Measurements from ENCODE around the gene AAGAB.
"Not testable (repeated sequence)": the region's sequence is repeated elsewhere in the genome, so short reads cannot be mapped to it uniquely, and the experiment has no call there.

Gene AAGAB

GRCh38 chr15:67251318-67251717 lies 3.1 kb downstream of the AAGAB start:
- Histone ChIP-seq H3K4me1 (ENCODE audit: insufficient read depth, low read length) (peaks cover 22% of the 10 kb centered on the region), H3K27ac (ENCODE audit: low read depth, low read length) (no peak overlapping the region), H3K36me3 (ENCODE audit: insufficient read depth, low read length) (no peaks in the 10 kb centered on the region), H3K4me3 (ENCODE audit: low read depth in 1 of 2, low read length in 2 of 2) (no peak overlapping the region), H3K9me3 (ENCODE audit: low read length) (no peaks in the 10 kb centered on the region), H3K9ac (ENCODE audit: low read length) (no peak overlapping the region), H3K27me3 (ENCODE audit: control insufficient read depth in 1 of 2, insufficient read depth in 2 of 2, low read length in 2 of 2) (no peaks in the 10 kb centered on the region)

DNA sequence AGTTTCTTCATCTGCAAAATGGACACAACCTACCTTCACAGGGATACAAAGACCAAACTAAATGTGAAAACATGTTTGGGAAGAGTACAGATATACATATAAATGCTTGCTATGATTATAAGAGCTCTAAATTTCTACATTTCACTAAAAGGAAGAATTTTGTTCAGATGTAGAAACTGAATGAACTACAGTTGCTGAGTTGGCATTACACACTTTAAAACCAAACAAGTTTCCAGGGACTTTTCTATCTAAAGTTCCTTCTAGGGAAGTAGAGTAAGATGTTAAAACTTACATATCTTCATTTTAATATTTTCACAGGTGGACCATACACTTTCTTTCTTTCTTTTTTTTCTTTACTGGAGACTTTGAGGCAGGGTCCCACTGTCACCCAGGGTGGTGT lies 4.6 kb downstream of the AAGAB start:
- Histone ChIP-seq H3K36me3 (ENCODE audit: insufficient read depth, low read length) (no peaks in the 10 kb centered on the region), H3K4me3 (ENCODE audit: low read depth in 1 of 2, low read length in 2 of 2) (no peak overlapping the region), H3K27ac (ENCODE audit: low read depth, low read length) (no peak overlapping the region), H3K27me3 (ENCODE audit: control insufficient read depth in 1 of 2, insufficient read depth in 2 of 2, low read length in 2 of 2) (no peaks in the 10 kb centered on the region), H3K9me3 (ENCODE audit: low read length) (no peaks in the 10 kb centered on the region), H3K9ac (ENCODE audit: low read length) (no peak overlapping the region), H3K4me1 (ENCODE audit: insufficient read depth, low read length) (peaks cover 17% of the 10 kb centered on the region)

- H3K27ac ChIP-seq (ENCODE audit: low read depth, low read length) = no peak overlapping the region
- H3K4me1 ChIP-seq (ENCODE audit: insufficient read depth, low read length) = peaks cover 8% of the 10 kb centered on the region
- no peaks in the 10 kb centered on the region for H3K27me3 ChIP-seq (ENCODE audit: control insufficient read depth in 1 of 2, insufficient read depth in 2 of 2, low read length in 2 of 2)
- H3K9ac ChIP-seq (ENCODE audit: low read length) = no peak overlapping the region
- H3K9me3 ChIP-seq (ENCODE audit: low read length) = no peaks in the 10 kb centered on the region
- no peaks in the 10 kb centered on the region for H3K36me3 ChIP-seq (ENCODE audit: insufficient read depth, low read length)
- H3K4me3 ChIP-seq (ENCODE audit: low read depth in 1 of 2, low read length in 2 of 2) = no peak overlapping the region
Observed at GRCh38 chr15:67248011-67248505, 6.4 kb downstream of the AAGAB start.

DNA sequence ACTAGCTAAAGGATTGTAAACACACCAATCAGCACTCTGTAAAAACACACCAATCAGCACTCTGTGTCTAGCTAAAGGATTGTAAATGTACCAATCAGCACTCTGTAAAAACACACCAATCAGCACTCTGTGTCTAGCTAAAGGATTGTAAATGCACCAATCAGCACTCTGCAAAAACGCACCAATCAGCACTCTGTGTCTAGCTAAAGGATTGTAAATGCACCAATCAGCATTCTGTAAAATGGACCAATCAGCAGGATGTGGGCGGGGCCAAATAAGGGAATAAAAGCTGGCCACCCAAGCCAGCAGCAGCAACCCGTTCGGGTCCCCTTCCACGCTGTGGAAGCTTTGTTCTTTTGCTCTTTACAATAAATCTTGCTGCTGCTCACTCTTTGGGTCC lies 7.9 kb downstream of the AAGAB start:
- not testable (repeated sequence) for H3K27ac ChIP-seq (ENCODE audit: low read depth, low read length); H3K36me3 ChIP-seq (ENCODE audit: insufficient read depth, low read length); H3K27me3 ChIP-seq (ENCODE audit: control insufficient read depth in 1 of 2, insufficient read depth in 2 of 2, low read length in 2 of 2); H3K4me3 ChIP-seq (ENCODE audit: low read depth in 1 of 2, low read length in 2 of 2); H3K9me3 ChIP-seq (ENCODE audit: low read length); H3K9ac ChIP-seq (ENCODE audit: low read length); H3K4me1 ChIP-seq (ENCODE audit: insufficient read depth, low read length)

- Histone ChIP-seq H3K27ac (ENCODE audit: low read depth, low read length) (no peak overlapping the region), H3K27me3 (ENCODE audit: control insufficient read depth in 1 of 2, insufficient read depth in 2 of 2, low read length in 2 of 2) (no peaks in the 10 kb centered on the region), H3K9ac (ENCODE audit: low read length) (no peak overlapping the region), H3K9me3 (ENCODE audit: low read length) (no peaks in the 10 kb centered on the region), H3K4me1 (ENCODE audit: insufficient read depth, low read length) (peaks cover 7% of the 10 kb centered on the region), H3K4me3 (ENCODE audit: low read depth in 1 of 2, low read length in 2 of 2) (no peak overlapping the region), H3K36me3 (ENCODE audit: insufficient read depth, low read length) (no peaks in the 10 kb centered on the region)
Observed at GRCh38 chr15:67244971-67245478, 9.4 kb downstream of the AAGAB start.

GRCh38 chr15:67242708-67243111 lies 11.8 kb downstream of the AAGAB start:
- Histone ChIP-seq H3K27ac (ENCODE audit: low read depth, low read length) (no peak overlapping the region), H3K9me3 (ENCODE audit: low read length) (no peaks in the 10 kb centered on the region), H3K4me3 (ENCODE audit: low read depth in 1 of 2, low read length in 2 of 2) (no peak overlapping the region), H3K36me3 (ENCODE audit: insufficient read depth, low read length) (no peaks in the 10 kb centered on the region), H3K4me1 (ENCODE audit: insufficient read depth, low read length) (peaks cover 7% of the 10 kb centered on the region), H3K27me3 (ENCODE audit: control insufficient read depth in 1 of 2, insufficient read depth in 2 of 2, low read length in 2 of 2) (no peaks in the 10 kb centered on the region), H3K9ac (ENCODE audit: low read length) (no peak overlapping the region)

GRCh38 chr15:67241132-67241855 lies 13.2 kb downstream of the AAGAB start:
- Histone ChIP-seq H3K4me3 (ENCODE audit: low read depth in 1 of 2, low read length in 2 of 2) (no peak overlapping the region), H3K36me3 (ENCODE audit: insufficient read depth, low read length) (no peaks in the 10 kb centered on the region), H3K27ac (ENCODE audit: low read depth, low read length) (no peak overlapping the region), H3K9me3 (ENCODE audit: low read length) (no peaks in the 10 kb centered on the region), H3K9ac (ENCODE audit: low read length) (no peak overlapping the region), H3K4me1 (ENCODE audit: insufficient read depth, low read length) (peaks cover 7% of the 10 kb centered on the region), H3K27me3 (ENCODE audit: control insufficient read depth in 1 of 2, insufficient read depth in 2 of 2, low read length in 2 of 2) (no peaks in the 10 kb centered on the region)

DNA sequence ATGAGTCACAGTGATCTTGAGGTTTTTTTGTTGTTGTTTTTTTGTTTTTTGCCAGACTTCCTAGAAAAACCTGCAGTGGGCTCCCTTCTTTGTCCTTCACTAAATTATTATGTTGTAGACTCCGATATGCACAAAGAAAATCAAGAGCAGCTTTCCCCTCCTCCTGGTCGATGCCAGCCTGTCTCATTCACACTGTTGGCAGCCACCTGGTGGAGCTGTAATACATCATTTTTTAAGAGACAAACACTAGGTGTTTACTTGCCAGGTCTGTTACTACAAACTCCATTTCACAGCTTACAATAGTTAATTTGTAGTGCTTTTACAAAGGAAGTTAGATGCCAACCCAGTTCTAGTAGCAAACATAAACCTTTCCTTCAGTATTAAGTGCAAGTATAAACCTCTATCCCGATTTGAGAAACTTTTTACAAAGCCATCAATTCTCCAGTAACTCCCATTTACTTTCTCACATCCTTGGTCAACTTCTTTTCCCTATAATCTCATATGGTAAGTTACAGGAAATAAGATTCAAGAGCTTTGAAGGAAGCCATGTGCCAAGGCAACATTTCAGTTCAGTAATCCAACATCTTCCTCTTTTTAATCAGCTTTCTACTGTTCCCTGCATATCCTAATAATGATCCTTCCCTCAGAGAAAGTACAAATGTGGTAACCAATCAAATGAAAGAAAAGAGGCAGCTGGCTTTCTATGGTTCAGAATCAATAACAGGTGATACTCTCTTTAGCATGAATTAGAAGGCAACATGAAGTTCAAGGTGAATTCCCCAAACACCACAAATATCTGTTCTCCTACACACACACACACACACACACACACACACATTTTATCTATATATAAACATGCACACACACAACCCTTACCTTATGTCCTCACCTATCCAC lies 14.0 kb downstream of the AAGAB start:
- no peak overlapping the region for H3K9ac ChIP-seq (ENCODE audit: low read length)
- H3K4me1 ChIP-seq (ENCODE audit: insufficient read depth, low read length) = peaks cover 7% of the 10 kb centered on the region
- H3K36me3 ChIP-seq (ENCODE audit: insufficient read depth, low read length) = no peaks in the 10 kb centered on the region
- no peaks in the 10 kb centered on the region for H3K27me3 ChIP-seq (ENCODE audit: control insufficient read depth in 1 of 2, insufficient read depth in 2 of 2, low read length in 2 of 2)
- no peaks in the 10 kb centered on the region for H3K9me3 ChIP-seq (ENCODE audit: low read length)
- H3K4me3 ChIP-seq (ENCODE audit: low read depth in 1 of 2, low read length in 2 of 2) = no peak overlapping the region
- no peak overlapping the region for H3K27ac ChIP-seq (ENCODE audit: low read depth, low read length)

GRCh38 chr15:67232591-67232990 lies 21.9 kb downstream of the AAGAB start:
- no peak overlapping the region for H3K4me3 ChIP-seq (ENCODE audit: low read depth in 1 of 2, low read length in 2 of 2)
- H3K27me3 ChIP-seq (ENCODE audit: control insufficient read depth in 1 of 2, insufficient read depth in 2 of 2, low read length in 2 of 2) = no peaks in the 10 kb centered on the region
- peaks cover 28% of the 10 kb centered on the region for H3K36me3 ChIP-seq (ENCODE audit: insufficient read depth, low read length)
- no peak overlapping the region for H3K27ac ChIP-seq (ENCODE audit: low read depth, low read length)
- H3K9ac ChIP-seq (ENCODE audit: low read length) = no peak overlapping the region
- no peaks in the 10 kb centered on the region for H3K9me3 ChIP-seq (ENCODE audit: low read length)
- no peaks in the 10 kb centered on the region for H3K4me1 ChIP-seq (ENCODE audit: insufficient read depth, low read length)

GRCh38 chr15:67230504-67230903 lies 24.0 kb downstream of the AAGAB start:
- Histone ChIP-seq H3K36me3 (ENCODE audit: insufficient read depth, low read length) (peaks cover 28% of the 10 kb centered on the region), H3K27ac (ENCODE audit: low read depth, low read length) (no peak overlapping the region), H3K4me1 (ENCODE audit: insufficient read depth, low read length) (no peaks in the 10 kb centered on the region), H3K27me3 (ENCODE audit: control insufficient read depth in 1 of 2, insufficient read depth in 2 of 2, low read length in 2 of 2) (no peaks in the 10 kb centered on the region), H3K9me3 (ENCODE audit: low read length) (no peaks in the 10 kb centered on the region), H3K4me3 (ENCODE audit: low read depth in 1 of 2, low read length in 2 of 2) (no peak overlapping the region), H3K9ac (ENCODE audit: low read length) (no peak overlapping the region)

DNA sequence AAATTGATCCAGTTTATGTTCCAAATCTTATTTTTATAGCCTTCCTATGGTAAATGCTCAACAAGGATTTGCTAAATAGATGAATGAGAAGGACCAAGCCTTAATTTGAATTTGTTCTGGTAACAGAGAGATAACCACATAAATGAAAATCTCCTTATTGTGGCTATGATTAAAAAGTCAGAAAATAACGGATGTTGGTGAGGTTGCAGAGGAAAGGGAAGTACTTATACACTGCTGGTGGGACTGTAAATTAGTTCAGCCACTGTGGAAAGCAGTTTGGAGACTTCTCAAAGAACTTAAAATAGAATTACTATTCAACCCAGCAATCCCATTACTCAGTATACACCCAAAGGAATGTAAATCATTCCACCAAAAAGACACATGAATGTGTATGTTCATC lies 26.2 kb downstream of the AAGAB start:
- Histone ChIP-seq H3K4me1 (ENCODE audit: insufficient read depth, low read length) (no peaks in the 10 kb centered on the region), H3K9me3 (ENCODE audit: low read length) (no peaks in the 10 kb centered on the region), H3K27ac (ENCODE audit: low read depth, low read length) (no peak overlapping the region), H3K4me3 (ENCODE audit: low read depth in 1 of 2, low read length in 2 of 2) (no peak overlapping the region), H3K36me3 (ENCODE audit: insufficient read depth, low read length) (peaks cover 28% of the 10 kb centered on the region), H3K9ac (ENCODE audit: low read length) (no peak overlapping the region), H3K27me3 (ENCODE audit: control insufficient read depth in 1 of 2, insufficient read depth in 2 of 2, low read length in 2 of 2) (no peaks in the 10 kb centered on the region)
